Stimulated activated CD4-positive, alpha-beta T cell treated with anti-CD3 and anti-CD28 coated beads, Interleukin-12 subunit alpha, Interleukin-12 subunit beta, amount 100 ng/mL, for 4 hours (primary cell): ENCODE data around the gene GALM.
"Not testable (repeated sequence)": the region's sequence is repeated elsewhere in the genome, so short reads cannot be mapped to it uniquely, and the experiment has no call there.

Experiments
- DNase-seq: peaks from one replicate; pipeline ENCODE4 v3.0.0-alpha.2; 2020

GALM gene

DNA sequence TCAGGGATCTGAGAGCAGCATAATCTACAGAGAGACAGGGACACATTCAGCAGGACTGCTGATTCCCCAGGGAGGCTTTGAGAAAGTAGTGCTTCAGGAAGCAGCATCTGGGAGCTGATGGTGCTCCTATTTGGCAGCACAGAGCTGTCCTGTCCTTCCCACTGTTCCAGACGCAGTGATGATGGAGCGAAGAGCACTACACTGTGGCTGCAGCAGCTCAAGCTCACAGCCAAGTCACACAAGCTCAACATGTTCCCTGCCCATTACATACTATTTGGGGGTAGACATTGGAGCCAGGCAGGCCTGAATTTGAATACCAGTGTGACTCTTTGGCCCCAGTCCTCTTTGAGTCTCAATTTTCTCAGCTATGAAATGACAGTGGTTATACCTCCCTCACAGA, 15.2 kb upstream of the GALM start:
- DNase-seq, result no peak

DNA sequence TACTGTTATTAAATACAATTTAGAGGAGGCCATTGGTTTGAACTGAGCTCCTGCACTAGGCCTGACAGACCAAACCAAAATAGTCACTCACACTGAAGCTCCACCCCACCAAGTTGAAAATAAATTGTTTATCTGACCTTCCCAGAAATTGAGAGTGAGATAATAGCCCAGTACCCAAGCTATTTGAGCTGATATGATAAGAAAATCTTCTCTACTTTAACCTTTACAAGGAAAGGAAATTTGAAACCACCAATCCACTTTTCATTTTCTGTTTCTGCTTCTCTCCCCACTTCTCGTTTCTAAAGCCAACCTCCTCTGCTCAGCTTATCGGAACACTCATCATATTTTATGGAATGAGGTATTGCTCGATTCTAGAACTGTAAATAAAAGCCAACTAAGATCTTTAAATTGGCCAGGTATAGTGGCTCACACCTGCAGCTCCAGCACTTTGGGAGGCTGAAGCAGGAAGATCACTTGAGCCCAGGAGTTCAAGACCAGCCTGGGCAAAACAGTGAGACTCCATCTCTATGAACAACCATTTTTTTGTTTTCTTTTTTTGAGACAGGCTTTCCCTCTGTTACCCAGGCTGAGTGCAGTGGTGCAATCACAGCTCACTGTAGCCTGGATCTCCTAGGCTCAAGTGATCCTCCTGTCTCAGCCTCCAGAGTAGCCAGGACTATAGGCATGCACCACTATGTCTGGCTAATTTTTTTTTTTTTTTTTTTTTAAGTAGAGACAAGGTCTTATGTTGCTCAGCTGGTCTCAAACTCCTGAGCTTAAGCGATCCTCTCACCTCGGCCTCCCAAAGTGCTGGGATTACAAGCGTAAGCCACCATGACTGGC, 13.3 kb upstream of the GALM start:
- no peak for DNase-seq

DNA sequence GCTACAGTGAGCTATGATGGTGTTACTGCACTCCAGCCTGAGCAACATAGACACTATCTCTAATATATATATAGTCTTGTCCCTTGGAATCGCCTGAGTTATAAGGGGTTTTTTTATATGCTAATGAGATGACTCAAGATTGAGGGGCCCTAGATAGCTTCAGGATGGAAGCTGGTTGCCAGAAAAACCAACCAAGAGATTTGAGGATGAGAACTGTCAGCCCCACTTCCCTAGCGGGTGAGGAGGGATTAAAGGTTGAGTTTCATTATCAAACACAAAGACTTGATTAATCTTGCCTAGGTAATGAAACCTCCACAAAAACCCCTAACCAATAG, 12.6 kb upstream of the GALM start:
- DNase-seq, result no peak

DNA sequence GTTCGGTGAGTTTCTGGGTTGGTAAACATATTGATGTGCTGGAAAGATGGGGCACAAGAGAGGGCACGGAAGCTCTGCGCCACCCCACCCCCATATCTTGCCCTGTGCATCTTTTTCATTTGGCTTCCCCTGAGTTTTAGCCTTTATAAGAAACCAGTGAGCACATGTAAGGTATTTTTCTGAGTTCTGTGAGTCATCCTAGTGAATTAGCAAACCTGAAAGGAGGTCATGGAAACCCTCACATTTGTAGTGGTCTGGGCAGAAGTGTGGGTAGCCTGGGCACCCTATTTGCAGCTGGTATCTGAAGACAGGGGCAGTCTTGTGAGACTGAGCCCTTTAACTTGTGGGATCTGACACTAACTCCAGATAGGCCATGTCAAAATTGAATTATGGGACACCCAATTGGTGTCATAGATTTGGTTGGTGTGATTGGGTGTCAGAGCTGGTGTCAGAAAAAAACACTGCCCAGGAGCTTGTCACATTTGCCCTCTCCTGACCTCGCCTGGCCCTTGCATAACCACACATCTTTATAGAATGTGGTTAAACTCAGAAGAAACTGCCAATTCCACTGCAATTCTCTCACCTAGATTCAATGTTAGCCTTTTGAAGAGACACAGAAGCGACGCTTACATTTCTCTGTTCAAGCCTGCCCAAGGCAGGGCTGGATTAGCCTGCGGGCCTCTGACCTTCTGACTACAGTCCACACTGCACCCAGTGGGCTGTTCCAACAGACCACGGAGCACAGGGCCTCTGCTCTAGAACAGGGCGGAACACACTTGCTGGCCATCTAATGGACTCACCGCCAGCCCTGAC, 12.0 kb upstream of the GALM start:
- peak; percentile 62 for DNase-seq

DNA sequence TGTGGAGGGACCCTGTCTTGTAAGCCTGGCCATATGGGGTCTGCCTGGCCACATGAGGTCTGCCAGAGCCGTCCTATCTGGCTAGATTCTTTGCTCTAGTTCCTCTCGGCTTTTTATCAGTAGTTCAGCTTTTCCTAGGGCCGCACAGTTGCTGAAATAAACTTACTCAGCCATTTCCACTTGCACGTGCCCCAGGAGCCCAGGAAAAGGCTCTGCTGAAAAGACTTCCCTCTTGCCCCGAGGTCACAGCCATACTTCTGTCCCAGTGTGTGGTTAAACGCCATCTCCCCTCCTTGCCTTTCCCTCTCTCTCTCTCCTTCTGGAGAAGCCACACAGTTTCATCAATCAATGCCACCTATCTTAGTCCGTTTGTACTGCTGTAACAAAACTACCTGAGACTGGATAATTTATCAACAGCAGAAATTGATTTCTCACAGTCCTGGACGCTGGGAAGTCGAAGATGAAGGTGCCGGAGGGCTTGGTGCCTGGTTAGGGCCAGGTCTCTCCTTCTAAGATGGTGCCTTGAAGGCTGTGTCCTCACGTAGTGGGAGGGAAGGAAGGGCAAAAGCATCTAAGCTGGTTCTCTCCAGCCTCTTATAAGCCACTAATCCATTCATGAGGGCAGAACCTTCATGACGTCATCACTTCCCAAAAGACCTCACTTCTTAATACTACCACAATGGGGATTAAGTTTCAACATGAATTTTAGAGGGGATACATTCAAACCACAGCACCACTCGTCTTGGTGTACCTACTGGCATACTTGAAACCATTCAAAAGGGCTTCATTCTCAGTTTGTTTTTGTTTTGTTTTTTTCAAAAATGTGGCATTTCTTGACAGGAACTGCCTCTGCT, 11.2 kb upstream of the GALM start:
- no peak for DNase-seq

DNA sequence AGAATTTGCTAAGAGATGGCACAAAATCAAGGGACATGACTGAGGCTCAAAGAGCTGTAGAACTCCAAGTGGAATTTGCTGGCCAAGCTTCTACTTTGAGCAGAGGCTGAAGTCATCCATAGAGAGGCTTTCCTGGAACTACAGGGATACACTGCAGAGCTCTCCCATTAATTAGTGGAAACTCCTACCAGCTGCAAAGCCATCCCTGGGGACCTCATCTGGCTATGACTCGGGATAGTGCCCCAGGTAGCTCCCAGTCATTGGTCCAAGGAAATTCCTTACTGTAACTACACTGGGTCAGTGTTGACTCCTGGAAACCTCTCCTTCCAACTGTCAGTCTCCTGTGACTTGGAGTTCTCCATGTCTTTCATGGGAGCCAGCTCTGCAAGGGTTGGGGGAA, 10.5 kb upstream of the GALM start:
- no peak for DNase-seq

DNA sequence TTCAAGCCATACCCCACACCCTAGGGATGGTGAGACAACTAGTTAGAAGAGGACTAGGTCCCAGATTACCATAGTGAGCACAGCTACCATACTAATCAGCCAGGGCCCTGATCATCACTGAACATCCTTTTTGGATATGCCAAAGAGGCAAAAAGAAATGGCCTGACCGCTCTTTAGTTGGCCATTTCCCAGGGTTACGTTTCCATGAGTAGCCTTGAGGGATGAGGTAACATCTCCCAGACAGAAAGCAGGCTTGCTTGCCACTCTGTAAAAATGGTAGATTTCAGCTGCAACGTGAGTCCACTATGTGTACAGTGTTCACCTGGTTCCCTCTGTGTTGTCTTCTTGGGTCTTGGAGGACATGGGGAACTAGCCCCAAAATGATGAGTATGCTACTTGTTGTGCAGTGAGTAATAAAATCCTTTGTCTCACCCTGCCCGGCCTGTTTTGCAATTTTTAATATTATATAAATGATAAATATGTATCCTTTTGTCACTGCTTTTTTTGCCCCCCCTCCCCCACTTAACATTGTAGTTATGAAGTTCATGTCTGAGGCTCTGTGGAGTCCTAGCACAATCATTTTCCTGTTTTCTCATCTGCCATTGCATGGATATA, 8.9 kb upstream of the GALM start:
- no peak for DNase-seq

DNA sequence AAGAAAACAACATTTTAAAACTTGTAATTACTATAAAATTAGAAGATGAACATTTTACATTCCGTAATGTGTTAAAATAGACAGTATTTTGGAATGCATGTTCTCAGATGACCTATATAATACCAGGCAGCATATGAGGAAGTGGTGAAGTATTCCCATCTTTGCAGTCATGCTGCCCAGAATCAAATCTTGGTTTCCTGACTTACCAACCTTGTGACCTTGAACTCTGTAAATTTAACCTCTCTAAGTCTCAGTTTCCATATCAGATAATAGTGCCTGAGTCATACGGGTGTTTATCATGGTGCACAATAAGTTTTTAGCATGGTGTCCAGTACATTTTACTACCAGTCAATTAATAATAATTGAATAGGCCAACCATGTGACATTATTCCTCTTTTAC, 7.3 kb upstream of the GALM start:
- DNase-seq, result no peak

DNA sequence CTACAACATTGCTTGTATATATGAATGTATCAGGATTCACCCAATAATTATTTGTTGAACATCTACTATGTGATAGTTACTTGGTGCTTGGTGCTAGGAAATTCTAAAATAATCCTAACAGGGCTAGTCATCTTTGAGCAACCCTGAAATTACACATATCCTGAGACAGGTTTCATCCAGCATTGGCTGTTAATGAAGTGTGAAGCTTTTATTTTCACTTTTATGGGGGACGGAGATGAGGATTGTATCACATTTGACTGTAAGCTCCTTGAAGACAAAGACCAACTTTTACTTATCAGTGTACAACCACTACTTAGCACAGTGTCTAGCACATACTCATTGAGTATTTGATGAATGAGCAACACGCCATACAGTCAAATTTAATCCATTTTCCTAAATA, 6.8 kb upstream of the GALM start:
- DNase-seq, result no peak

DNA sequence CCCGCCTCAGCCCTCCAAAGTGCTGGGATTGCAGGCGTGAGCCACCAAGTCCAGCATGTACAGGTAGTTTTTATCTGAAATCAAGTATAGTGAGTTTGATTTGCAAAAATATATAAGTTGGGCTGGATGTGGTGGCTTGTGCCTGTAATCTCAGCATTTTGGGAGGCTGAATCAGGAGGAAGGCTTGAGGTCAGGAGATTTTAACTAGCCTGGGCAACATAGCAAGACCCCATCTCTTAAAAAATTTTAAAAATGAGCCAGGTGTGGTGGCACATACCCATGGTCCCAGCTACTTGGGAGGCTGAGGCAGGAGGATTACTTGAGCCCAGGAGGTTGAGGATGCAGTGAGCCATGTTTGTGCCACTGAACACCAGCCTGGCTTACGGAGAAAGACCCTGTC, 5.6 kb upstream of the GALM start:
- no peak for DNase-seq

DNA sequence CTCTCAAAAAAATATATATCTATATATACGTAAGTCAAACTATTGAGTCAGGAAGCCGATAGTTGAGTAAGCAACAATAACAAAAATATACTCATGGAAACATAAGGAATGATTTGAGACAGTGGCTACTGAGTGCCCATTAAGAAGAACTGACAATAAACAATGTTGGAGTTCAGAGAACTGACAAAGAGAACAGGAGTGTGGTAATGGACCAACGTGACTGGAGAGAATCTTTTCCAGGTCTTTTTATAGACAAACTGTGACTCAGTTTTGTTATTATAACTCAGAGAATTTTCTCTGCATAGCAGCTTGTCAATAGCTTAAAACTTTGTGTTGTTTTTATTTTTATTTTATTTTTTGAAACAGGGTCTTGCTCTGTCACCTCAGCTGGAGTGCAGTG, 4.6 kb upstream of the GALM start:
- no peak for DNase-seq

DNA sequence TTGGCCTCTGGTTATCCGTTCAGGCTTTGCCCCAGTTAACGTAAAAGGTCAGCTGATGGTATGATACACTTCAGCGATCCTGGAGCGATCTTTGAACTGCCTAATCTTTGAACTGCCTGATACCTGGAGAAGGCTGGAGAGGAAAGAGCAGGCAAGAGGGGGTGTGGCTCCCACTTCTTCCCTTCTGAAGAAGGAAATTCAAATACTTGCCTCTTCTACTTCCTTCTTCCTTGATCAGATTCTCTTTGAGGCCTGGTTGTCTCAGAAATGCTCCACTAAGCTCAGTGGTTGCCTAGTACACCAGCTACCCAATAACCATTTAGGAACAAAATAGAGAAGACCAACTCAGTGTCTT, 619 bp downstream of the GALM start:
- DNase-seq, result no peak

DNA sequence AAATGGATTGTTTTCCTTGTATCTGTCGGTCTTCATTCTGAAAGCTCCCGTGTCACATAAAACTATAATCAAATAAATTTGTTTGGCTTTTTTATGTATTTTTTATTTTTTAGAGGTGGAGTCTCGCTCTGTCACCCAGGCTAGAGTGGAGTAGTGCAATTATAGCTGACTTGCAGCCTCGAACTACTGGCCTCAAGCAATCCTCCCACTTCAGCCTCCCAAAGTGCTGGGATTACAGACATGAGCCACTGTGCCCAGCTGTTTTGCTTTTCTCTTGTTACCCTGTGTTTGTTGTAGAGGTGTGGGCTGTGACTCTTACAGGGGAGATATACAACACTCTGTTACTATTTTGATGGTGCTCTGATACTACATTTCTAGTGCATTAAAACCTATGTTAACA, 2.2 kb downstream of the GALM start:
- no peak for DNase-seq

DNA sequence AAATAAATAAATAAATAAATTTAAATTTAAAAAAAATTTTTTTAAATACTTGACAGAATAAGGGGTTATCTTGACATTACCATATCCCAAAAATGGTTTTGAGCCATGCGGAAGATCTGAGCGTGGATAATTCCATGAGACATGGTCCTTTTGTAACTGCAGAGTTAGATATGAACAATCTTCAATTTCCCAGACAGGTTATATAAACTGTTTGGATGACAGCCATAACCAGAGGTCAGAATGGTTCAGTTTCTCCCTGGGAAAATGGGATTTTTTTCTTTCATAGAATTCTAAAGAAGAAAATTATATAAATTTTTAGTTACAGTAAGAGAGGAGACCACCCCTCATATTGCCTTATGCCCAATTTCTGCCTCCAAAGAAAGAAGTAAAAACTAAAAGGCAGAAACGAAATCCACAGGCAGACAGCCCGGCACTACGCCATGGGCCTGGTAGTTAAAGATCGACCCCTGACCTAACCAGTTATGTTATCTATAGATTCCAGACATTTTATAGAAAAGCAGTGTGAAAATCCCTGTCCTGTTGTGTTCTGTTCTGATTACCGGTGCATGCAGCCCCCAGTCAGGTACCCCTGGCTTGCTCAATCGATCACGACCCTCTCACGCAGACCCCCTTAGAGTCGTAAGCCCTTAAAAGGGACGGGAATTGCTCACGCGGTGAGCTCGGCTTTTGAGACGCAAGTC, 3.0 kb downstream of the GALM start:
- DNase-seq, result no peak

DNA sequence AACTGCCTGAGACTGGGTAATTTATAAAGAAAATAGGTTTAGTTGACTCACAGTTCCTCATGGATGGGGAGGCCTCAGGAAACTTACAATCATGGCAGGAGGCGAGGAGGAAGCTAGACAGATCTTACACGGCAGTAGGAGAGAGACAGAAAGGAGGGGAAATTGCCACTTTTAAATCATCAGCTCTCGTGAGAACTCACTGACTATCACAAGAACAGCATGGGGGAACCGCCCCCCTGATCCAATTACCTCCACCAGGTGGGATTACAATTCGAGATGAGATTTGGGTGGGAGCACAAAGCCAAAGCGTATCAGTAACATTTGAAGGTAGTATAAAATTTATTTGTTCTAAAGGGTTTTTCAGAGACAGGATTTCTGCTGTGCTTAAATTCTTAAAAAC, 5.4 kb downstream of the GALM start:
- no peak for DNase-seq

DNA sequence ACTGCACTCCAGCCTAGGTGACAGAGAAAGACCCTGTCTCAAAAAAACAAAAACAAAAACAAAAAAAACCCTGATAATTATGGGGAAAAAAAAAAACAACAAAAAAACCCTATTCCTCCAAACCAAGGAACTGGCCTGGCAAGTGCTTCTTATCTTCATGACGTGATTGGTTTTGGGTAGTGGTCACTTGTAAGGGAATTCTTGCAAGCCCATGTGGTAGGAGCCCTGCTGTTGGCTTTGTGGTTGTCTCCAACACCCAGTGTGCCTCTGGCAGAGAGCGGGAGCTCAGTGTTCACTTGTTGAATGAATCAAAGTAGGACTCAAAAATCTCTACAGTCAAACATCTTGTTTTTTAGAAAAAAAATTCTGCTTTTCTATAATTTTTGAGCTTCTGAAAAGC, 6.0 kb downstream of the GALM start:
- no peak for DNase-seq

DNA sequence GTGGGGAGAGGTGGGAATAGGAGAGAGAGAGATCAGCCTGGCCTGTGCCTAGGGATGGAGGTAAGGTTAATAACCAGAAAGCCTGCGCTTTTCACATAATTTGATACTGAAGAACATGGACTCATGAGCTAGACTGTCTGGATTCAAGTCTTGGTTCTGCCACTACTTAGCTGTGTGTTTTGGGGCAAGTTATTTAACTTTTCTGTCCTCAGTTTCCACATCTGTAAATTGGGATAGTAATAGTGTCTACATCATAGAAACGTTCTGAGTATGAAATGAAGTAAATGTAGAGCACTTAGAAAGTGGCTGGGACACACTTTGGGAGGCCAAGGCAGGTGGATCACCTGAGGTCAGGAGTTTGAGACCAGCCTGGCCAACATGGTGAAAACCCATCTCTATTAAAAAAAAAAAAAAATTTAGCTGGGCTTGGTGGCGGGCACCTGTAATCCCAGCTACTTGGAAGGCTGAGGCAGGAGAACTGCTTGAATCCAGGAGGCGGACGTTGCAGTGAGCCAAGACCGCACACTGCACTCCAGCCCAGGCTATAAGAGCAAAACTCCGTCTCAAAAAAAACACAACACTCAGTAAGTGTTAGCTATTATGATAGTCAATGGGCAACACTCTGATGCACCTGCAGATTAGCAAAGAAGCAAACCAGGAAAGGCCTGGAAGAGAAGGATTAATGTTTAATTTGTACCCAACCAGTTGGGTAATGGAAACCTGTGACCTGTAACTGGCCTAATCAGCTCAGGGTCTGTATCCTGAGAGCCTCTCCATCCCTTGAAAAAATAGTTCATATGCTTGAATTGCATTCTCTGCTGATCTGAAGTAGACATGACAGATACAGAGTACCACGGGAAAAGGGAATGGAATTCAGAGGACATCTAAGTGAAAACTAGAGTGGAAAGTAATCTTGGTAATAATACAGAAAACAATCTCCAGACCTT, 6.8 kb downstream of the GALM start:
- no peak for DNase-seq

DNA sequence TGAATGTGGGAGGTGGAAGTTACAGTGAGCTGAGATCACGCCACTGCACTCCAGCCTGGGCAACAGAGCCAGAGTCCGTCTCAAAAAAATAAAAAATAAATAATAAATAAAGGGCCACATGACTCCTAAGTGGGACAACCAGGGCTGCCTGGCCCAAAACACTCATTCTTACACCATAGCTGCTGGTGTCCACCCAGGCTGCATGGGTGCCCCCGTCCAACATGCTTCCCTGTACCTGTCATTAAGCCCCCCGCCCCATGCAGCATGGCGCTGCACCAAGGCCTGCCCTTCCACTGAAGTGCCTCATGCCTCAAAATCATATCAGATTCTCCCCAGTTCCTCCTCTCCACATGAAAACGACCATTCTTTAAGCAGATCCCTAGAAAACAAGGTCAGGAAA, 10.8 kb downstream of the GALM start:
- no peak for DNase-seq

DNA sequence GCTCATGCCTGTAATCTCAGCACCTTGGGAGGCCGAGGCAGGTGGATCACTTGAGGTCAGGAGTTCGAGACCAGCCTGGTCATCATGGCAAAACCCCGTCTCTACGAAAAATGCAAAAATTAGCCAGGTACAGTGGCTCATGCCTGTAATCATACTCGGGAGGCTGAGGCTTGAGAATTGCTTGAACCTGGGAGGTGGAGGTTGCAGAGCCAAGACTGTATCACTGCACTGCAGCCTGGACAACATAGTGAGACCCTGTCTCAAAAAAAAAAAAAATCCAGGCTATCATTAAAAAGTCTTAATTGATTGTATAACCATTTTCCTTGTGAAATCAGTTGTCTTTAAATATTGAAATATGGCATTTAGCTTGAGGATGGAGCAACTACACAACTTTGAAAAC, 15.0 kb downstream of the GALM start:
- DNase-seq, result not testable (repeated sequence)

DNA sequence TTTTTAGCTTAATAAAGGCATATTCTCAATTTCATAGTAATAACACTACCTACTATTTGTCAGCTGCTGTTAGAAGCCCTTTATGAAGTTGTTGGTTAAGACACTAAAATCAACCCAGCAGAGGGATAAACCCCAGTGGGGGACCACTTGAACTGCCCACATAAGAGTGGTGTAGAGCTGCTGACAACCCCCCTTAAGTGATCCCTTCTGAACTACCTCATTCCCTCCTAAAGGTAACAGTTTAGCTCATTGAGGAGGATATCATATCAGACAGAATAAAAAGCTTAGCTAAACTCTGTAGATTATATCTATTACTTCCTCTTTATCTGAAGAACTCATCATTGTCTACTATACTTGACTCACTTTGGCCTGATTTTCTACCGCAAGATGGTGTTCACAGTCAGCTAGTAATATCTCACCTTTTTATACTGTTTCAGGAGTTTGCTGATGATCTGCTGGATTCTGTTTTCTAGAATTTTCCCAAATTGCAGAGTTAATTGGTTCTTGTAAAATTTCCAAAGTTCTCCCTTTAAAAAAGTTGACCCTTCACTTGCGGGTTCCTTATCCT, 16.2 kb downstream of the GALM start:
- DNase-seq, result no peak

DNA sequence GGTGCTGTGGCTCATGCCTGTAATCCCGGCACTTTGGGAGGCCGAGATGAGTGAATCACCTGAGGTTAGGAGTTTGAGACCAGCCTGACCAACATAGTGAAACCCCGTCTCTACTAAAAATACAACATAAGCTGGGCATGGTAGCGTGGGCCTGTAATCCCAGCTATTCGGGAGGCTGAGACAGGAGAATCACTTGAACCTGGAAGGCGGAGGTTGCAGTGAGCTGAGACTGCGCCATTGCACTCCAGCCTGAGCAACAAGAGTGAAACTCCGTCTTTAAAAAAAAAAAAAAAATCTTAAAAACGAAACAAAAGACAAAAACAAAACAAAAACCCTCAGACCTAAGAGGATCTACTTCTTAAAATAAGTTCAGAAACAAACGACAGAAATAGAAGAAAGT, 16.7 kb downstream of the GALM start:
- DNase-seq, result not testable (repeated sequence)
